GM18526 (cell line): ENCODE data around the gene UNCX.

ENCODE experiments used
- POLR2A ChIP-seq: IDR thresholded peaks from 3 replicates; pipeline ENCODE4 v1.6.1; 2011; ENCODE audit not compliant: insufficient read length; ENCODE audit errors: extremely low read depth

Gene UNCX

DNA sequence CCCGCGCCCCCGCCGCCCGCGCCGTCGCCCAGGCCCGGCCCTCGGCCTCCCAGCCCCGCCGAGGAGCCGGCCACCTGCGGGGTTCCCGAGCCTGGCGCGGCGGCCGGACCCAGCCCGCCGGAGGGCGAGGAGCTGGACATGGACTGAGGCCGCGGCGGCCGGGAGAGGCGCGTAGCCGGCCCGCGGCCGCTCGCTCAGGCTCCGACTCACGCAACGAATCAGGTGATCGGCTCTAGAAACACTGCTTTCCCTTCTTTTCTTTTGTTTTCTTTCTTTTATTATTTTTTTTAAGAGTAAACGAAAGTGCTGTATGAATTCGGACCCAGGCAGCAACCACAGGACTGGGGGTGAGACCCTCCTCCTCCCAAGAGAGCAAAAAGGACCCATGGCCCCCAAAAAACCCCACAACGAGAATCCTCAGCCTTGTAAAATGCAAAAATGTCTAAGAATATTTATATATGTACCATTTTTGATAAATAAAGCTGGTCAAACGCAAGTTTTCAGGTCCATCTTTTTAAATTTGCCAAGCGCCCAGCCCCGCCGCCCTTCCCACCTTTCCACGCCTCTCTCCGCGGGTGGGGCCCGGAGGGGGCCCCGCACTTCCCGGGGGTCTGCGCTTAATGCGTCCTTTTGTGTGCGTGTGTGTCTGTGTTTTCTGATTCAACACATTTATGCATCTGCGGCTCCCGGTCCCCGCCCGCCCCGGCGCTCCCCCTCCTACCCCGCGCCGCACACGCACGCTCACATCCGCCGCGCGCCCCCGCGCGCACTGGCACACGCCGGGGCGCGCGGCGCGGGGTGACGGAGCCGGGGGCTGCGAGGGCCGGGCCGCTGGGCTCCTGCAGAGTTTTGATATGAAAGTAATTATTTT, 4.4 kb downstream of the UNCX start:
- no peak for TF ChIP-seq POLR2A

DNA sequence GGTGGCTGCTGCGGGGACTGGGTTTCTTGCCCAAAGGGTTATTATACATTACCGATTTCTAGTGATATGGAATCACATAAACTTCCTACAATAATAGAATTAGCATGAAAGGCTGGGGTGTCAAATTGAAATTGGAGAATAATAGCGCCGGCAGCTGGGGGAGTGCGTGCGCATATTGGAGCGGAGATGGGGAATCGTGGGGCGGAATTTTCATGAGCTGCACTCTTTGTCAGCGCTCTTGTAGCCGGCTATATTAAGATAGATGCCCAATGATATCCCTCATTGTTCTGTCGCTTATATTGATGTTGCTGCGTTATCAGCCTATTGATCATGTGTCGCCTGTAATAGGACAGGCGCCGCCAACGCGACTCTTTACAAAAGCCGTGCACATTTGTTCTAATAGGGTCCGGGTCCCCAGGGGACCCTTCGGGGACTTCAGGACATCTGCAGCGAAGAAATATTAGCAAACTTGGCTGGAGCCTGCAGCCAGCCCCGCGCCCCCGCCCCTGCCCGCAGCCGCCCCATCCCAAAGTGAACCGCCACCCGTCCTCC, 5.1 kb downstream of the UNCX start:
- TF ChIP-seq POLR2A: no peak

DNA sequence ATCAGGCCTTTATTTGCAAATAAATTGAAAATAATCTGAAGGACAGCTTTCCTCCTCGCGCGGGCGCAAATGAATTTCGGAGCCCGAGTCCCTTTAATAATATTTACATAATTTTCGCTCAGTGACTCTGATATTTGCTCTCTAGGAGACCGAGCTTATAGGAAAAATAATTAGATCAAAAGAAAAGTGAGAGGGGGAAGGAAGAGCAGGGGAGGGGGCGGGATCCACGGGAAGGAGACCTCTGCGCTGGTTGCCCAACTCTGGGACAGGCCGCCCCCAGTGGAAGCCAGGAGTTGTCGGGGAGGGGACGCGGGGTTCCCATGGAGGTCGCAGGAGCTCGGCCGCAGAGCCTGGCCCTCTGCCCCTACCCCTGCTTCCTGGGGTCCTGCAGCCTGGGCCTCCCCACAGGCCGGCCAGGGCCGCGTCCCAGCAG, 5.8 kb downstream of the UNCX start:
- no peak for TF ChIP-seq POLR2A

DNA sequence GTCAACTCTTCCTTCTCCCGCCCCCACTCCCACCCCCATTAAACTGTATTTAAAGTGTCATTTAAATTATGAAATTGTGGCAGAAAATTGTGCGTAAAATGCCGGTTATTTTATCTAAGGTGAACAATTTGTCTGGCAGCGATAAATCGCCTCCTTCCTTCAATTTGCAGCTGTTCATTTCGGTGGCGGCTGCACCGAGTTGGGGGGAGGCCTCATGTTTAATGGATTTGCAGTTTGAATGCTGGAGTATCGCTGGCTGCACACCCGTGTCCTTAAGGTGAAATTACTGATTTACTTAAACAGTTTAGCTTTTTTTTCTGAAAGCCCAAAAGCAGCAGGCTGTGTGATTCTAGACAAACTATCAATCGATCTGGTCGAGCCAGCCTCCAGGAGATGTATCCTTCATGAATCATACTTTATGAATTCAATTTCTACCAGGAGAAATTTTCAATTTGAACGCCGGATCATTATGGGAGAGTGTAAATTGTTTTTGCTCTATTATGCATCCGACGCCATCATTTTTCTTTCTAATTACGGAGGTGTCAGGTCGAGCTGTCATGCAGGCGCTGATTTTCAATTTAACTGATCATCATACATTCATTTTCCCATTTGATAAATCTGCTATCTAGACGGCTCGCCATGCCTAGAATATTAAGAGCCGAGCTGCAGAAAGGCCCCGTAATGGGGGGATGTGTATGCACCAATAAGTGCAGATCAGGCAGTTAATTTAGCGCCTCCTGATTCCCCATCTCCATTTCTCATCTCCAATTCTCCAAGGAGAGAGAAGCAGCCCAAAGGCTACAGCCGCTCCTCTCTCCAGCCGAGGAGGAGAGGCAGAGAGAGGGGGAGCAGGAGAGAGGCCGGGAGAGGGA, 6.5 kb downstream of the UNCX start:
- TF ChIP-seq POLR2A: no peak

DNA sequence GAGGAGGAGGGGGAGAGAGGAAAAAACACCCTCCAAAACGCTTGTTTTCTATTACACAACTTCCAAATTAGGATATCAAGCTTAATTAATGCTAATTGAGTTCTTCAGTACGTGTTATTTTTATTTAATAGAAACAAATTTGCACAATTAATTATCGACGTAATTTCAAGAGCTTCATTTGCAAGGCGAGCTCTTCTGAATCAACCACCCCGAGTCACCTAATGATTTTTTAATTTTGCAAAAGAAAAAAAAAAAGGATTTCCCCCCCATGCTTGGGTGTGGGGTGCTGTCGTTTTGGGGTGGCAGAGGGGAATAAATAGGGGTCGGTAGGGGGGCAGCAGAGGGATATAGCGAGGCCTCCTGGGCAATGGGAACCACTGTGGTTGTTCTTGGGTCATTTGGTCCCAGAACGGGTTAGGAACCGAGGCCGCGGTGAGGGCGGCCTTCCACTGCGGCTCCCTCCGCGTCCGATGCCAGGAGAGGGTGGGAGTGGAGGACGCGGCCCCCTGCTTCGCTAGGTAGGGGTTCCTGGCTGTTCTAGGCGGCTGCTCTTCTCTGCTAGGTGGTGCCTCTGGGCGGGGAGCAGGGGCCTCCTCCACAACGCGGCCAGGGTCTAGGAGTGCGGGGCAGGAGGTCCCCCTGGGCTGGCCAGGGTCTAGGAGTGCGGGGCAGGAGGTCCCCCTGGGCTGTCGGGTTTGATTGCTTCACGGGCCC, 7.3 kb downstream of the UNCX start:
- no peak for TF ChIP-seq POLR2A

DNA sequence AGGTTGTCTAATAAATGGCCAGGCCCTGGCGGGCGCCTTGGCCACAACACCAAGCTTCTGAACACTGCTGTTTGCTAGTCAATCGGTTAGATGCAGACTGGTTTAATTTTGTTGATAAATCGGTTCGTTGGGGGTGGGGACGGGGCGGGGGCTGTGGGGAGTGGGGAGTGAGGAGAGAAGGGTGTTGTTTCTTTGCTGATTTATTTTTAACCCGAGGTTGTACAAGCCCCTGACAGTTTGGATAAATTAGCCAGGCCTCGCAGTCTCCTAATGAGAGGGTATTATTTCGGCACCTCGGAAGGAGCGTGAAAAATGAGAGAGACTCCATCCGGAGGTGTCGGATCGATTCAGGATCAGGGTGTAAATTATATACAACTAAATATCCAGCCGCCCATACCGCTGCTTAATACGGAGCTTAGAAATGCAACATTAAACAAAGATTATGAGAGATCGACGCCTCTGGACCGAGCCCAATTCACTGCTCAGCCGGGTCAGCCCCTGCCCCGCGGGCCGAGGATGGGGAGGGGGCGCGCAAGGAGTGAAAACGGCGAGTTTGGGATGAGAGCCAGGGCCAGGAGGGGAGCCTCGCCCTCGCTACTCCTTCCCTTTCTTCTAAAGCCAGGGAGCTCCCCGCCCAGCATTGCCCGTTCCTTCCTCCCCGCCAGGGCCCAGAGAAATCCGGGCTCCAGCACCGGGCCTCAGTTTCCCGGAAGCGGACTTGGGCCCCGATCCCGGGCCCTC, 8.0 kb downstream of the UNCX start:
- no peak for TF ChIP-seq POLR2A

DNA sequence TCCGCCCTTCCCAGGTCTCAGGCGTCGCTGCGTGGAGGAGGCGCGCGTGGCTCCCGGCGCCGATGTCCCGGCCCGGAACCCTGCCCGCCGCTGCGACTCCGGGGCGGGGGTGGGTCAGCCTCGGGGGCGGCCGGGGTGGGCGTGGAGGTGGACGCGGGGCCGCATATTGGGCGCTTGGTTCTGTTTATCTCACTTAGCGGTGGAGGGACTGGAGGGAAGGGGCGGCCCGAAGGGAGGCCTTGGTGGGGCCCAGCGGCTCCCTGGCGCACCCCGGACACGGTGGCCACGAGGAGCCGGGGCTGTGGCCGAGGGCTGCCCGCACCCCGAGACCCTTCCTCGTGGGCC, 8.6 kb downstream of the UNCX start:
- TF ChIP-seq POLR2A: no peak

DNA sequence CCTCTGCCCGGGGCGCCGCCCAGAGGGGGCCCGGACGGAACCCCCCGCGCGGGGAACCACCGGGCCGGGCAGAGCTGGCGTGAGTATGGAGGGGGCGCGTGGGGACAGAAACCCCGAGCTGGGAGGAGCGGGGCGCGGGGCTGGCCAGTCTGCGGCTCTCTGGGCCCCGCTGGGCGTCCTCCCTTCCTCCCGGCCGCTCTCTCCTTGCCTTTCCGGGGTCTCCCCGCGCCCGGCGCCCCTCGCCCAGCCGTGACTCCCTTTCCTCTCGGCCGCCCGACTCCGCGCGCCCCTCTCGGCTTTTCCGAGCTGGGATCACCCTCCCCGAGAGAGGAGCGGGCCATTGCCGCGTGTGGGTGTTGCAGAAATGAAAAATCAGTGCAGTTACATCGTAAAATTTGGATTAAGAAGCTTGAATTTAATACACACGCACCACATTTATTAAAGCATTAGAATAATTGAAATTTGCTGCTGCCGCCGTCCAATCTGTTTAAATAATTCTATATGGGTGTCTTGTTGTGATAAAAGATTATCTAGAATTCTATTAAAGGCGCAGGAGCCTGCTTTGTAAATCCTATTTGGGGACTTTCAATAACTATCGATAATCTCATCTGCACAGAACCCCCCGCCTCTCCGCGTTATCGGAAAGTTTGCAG, 9.1 kb downstream of the UNCX start:
- TF ChIP-seq POLR2A: no peak

DNA sequence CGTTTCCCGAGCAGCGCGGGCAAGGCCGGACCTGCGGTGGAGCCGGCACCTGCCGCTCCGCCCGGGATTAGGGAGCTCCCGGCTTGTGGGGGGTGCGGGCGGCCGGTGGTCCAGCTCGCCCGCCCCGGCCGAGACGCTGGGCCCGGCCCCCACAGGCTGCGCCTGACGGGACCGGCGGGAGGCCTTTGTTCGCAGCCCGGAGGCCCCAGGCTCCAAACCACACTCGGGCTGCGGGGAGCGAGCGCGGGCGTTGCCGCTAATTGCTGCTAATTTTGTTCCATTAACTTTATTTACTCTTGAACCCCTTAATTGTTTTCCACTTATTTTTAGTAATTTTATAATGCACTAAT, 9.6 kb downstream of the UNCX start:
- no peak for TF ChIP-seq POLR2A

DNA sequence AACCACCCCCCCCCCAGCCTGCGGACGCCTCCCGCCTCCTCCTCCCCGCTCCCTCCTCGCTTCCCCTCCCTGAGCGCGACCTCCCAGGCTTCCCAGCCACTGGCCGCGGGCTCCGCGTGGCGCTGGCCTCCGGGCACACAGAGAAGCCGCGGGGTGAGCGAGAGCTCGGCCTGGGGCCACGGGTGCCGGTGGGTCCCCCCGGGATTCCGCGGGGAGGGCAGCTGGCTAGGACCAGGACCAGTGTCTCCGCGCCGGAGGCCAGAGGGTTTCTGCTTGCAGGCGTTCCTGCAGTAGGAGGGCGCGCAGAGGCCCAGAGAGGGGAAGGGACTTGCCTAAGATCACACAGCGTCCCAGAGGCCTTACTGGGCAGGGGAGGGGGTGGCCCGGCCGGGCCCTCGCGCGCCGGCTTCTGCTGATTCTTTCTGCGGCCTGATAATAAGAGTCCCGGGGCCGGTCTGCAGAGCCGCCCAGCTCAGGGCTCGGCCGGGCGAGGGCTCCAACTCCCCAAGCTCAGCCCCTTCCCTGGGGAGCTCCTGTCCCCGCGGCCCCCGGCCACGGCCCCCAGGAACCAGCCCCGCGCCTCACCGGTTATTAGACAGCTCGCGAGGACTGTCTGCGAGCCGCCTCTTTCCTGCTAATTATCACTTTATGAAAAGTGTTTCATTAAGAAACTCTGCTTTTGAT, 10.1 kb downstream of the UNCX start:
- TF ChIP-seq POLR2A: no peak

DNA sequence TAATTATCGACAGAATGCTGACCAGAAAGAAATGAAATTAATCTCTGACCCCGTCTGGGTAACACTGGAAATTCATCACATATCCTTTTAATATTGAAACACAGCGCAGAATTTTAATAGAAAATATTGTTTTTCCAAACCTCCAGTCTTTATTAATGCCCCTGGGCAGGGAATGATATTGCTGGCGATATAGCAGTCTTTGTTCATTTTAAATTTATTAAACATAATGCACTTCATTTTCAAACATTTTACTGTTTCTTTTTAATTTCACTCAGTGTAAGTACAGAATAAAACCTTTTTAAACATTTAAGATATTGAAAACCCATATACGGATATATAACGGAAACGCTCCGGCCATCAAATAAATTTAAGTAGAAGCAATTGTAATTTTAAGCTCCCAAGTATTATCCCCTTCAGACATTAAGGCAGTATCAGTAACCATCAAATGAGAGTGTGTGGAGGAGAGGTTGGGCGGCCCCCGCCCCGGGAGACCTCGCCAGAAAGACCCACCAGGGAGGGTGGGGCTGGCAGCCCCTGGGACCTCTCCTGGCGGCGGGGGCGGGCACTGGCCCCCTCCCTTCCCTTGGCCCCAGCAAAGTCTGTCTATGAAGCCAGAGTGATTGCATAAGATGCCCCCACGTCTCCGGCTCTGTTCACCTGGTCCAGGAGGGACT, 10.8 kb downstream of the UNCX start:
- TF ChIP-seq POLR2A: no peak

DNA sequence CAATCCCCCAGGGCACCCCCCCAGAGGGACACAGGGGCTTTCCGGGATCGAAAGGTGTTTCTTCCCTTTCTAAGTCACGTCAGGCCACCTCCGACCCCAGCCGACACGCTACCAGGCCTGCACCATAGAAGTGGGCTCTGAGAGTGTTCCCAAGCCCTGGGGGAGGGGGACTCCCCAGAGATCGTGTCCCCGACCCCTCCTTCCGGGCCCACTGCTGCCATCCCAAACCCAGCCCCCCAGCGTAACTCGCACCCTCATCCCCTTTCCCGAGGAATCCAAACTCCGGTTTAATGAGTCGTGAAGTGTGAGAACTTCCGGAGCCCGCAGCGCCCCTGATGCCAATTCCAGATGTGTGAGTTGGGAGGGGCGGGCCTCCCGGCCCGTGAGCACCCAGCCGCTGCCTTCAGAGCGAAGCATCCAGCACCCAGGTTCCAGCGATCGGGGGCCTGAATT, 11.3 kb downstream of the UNCX start:
- TF ChIP-seq POLR2A: no peak
